Stomach (tissue), 9 donors: ENCODE measurements around the gene PPAN. TPM values are rescaled to one million over a fixed set of nuclear protein-coding genes. Genes with fewer than 3 reads are reported as not detected.

ENCODE experiments used
- DNase-seq, 2 donors: peaks; one replicate each; pipeline versions ENCODE4 v3.0.0 to v3.0.0-alpha.2; 2013 to 2019
- H3K27ac ChIP-seq, 5 donors: fragments of 200-600 bp in 4 of 5; sonication (generic) in 4 of 5; one replicate each; pipeline ENCODE4 v1.5.1; 2013 to 2019; ENCODE audit warnings: mild to moderate bottlenecking in 1 of 5, moderate library complexity in 1 of 5
- H3K27me3 ChIP-seq, 3 donors: fragments of 200-600 bp; sonication (generic); one replicate each; pipeline ENCODE4 v1.5.1; 2017 to 2019; ENCODE audit warnings: mixed run types in 1 of 3
- H3K36me3 ChIP-seq, 4 donors: fragments of 200-600 bp; sonication (generic); 1 replicate in 3 of 4; 2 replicates in 1 of 4; pipeline ENCODE4 v1.5.1; 2016 to 2019
- H3K4me1 ChIP-seq, 4 donors: fragments of 200-600 bp; sonication (generic); one replicate each; pipeline ENCODE4 v1.5.1; 2016 to 2019
- H3K4me3 ChIP-seq, 4 donors: fragments of 200-600 bp; sonication (generic) in 3 of 4; one replicate each; pipeline ENCODE4 v1.5.1; 2016 to 2019; ENCODE audit warnings: mild to moderate bottlenecking in 1 of 4
- H3K9me3 ChIP-seq, 4 donors: fragments of 200-600 bp; sonication (generic); one replicate each; pipeline ENCODE4 v1.5.1; 2016 to 2019
- EP300 ChIP-seq: sonication (generic); formaldehyde crosslinking; IDR thresholded peaks from one replicate; pipeline ENCODE4 v1.6.1; 2017; ENCODE audit warnings: antibody characterized with exemption
- POLR2A ChIP-seq, 4 donors: fragments of 450-650 bp; IDR thresholded peaks; one replicate each; pipeline ENCODE4 v1.6.1; 2016; ENCODE audit warnings: antibody characterized with exemption in 4 of 4, control low read depth in 2 of 4, mild to moderate bottlenecking in 1 of 4, moderate library complexity in 1 of 4
- POLR2AphosphoS5 ChIP-seq, 3 donors: sonication (generic); formaldehyde crosslinking; IDR thresholded peaks; one replicate each; pipeline ENCODE4 v1.6.1; 2016; ENCODE audit warnings: antibody characterized with exemption in 3 of 3
- WGBS, 5 donors: extraction: QIAGEN DNeasy Blood & Tissue Kit in 3 of 5; methylation state at CpG; one replicate each; pipeline versions ENCODE4 v1.1.5 to v1.1.7; 2013 to 2018; 5-methylcytosine and 5-hydroxymethylcytosine counted together
- intact Hi-C: fragments of 100-400 bp; cut with DNase I; formaldehyde crosslinking; loops from one replicate; pipeline ENCODE4 v1.15.1; 2023; ENCODE audit warnings: low total_unique reads
- polyA plus RNA-seq, 3 donors: library from polyadenylated mRNA; stranded (reverse); fragments of 200-250 nt; gene quantifications; one replicate each; pipeline ENCODE4 v1.2.3, GENCODE V29; 2013
- total RNA-seq, 5 donors: library from RNA; depleted of rRNA; stranded (reverse); fragments of >200 nt; gene quantifications; one replicate each; pipeline versions ENCODE4 v1.1.0 to v1.2.3, GENCODE V29; 2014 to 2016
- TF ChIP-seq, protein P1 (sequence below), 7 experiments: fragments of 450-650 bp in 4 of 7; fragments of 200-600 bp in 3 of 7; sonication (generic) in 3 of 7; IDR thresholded peaks; one replicate each; pipeline ENCODE4 v1.5.1; 2016 to 2019; ENCODE audit warnings: antibody characterized with exemption in 7 of 7, control low read depth in 2 of 7, mild to moderate bottlenecking in 1 of 7
- donor health status: healthy with polysubstance abuse.
- donor health status: Bipolar disorder and iron deficiency.
- donor health status: healthy.

PPAN gene
- total and polyA plus RNA-seq, 8 donors: 1.2 to 52.3 (median 34.7) TPM

DNA sequence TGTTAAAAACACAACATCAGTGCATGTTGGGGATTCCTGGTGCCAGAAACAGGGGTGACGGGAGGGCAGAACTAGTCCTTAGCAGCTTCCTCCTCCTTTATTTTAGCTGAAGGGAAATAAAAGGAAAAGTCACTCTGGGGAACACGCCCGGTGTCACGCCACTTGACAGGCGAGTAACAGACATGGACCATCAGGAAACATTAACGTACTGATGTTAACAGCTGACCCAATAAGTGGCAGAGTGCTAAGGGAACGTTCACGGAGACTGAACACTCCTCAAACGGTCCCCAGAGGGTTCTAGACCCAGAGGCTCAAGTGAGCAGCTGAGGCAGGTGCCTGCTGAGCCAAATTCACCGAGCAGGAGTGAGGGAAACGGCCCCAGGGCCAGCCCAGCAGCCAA lies 27.4 kb downstream of the PPAN start:
- no peaks in the 10 kb centered on the region for H3K4me1 ChIP-seq
- TF ChIP-seq EP300: no peak
- no peak for TF ChIP-seq POLR2A (IDR thresholded peaks at IDR 0.05)
- TF ChIP-seq, protein P1, sequence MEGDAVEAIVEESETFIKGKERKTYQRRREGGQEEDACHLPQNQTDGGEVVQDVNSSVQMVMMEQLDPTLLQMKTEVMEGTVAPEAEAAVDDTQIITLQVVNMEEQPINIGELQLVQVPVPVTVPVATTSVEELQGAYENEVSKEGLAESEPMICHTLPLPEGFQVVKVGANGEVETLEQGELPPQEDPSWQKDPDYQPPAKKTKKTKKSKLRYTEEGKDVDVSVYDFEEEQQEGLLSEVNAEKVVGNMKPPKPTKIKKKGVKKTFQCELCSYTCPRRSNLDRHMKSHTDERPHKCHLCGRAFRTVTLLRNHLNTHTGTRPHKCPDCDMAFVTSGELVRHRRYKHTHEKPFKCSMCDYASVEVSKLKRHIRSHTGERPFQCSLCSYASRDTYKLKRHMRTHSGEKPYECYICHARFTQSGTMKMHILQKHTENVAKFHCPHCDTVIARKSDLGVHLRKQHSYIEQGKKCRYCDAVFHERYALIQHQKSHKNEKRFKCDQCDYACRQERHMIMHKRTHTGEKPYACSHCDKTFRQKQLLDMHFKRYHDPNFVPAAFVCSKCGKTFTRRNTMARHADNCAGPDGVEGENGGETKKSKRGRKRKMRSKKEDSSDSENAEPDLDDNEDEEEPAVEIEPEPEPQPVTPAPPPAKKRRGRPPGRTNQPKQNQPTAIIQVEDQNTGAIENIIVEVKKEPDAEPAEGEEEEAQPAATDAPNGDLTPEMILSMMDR (IDR thresholded peaks at IDR 0.05): no peak
- no peak for TF ChIP-seq POLR2AphosphoS5 (IDR thresholded peaks at IDR 0.05)
- H3K9me3 ChIP-seq: no peaks in the 10 kb centered on the region
- H3K27ac ChIP-seq: no peak overlapping the region
- intact Hi-C loops: no loop called here
- 87 to 93% (median 90%) methylated on average over 11 of the region's 11 CpGs for WGBS, 5 donors
- H3K27me3 ChIP-seq: no peaks in the 10 kb centered on the region
- peaks cover 62 to 100% (median 97%) of the 10 kb centered on the region in 4 donors for H3K36me3 ChIP-seq
- no peak for DNase-seq
- H3K4me3 ChIP-seq: no peak overlapping the region

DNA sequence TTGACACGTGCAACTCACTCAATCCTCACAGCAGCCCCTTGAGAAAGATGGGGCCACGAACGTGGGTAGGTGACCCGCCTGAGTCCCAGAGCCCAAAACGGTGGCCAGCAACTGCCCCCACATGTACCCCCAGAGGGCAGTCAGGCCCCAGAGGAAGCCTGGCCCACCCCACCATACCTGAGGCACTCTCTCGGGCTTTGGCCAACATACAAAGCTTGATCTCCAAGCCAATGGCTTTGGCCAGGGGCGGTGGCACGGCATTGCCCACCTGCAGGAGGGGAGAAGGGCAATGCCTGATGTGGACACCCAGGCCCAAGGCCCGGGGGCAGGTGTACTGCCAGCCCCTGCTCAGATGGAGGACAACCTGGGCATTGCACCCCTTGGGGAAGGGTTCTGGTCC lies 27.9 kb downstream of the PPAN start:
- 89 to 98% (median 97%) methylated on average over 7 to 9 of the region's 9 CpGs for WGBS, 5 donors
- intact Hi-C loops: no loop called here
- Histone ChIP-seq H3K4me1 (no peaks in the 10 kb centered on the region), H3K27ac (no peak overlapping the region), H3K36me3 (peaks cover 66 to 100% (median 98%) of the 10 kb centered on the region in 4 donors), H3K27me3 (no peaks in the 10 kb centered on the region), H3K9me3 (no peaks in the 10 kb centered on the region), H3K4me3 (no peak overlapping the region)
- DNase-seq: no peak
- TF ChIP-seq POLR2AphosphoS5 (IDR thresholded peaks at IDR 0.05) (no peak), POLR2A (IDR thresholded peaks at IDR 0.05) (no peak), EP300 (no peak)
- TF ChIP-seq, protein P1 (IDR thresholded peaks at IDR 0.05): no peak

DNA sequence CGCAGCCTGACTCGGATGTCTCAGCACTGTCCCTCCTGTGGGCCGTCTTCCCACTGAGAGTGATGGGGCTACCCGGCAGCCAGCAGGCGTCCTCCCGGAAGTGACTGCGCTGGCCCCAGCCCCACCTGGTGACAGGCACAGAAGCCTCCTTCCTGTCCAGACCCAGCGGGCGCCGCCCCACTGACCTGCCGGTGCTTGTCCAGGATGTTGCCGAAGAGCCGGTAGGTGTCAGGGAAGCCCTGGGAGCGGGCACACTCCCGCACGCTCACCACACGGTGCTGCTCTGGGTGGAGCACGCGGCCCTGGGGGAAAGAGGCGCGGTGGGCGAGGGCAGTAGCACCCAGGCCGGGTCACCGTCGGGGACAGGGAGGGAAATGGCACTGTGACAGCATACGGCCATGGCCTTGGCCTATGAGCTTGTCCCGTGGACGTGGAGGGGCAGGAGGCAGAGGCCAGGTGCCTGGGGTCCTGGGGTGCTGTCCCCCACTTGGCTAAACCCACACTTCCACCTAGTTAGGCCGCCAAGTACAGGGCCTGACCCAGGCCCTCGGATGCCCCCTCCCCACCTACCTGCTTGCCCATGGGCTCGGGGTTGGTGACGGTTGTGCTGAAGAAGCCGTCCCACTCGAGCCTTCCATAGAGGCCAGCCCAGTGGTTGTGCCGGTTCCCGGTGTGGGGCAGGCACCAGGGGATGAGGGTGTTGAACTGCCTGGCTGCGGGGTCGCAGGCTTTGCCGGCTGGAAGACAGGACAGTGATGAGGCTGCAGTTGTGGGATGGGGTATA lies 29.6 kb downstream of the PPAN start:
- TF ChIP-seq EP300: no peak
- TF ChIP-seq, protein P1 (IDR thresholded peaks at IDR 0.05): no peak
- no peak for TF ChIP-seq POLR2AphosphoS5 (IDR thresholded peaks at IDR 0.05)
- no peak for TF ChIP-seq POLR2A (IDR thresholded peaks at IDR 0.05)
- WGBS, 5 donors: 86 to 94% (median 91%) methylated on average over 8 to 39 of the region's 39 CpGs
- no peaks in the 10 kb centered on the region for H3K4me1 ChIP-seq
- peaks cover 82 to 100% (median 100%) of the 10 kb centered on the region in 4 donors for H3K36me3 ChIP-seq
- no peak overlapping the region for H3K27ac ChIP-seq
- DNase-seq: no peak
- H3K27me3 ChIP-seq: no peaks in the 10 kb centered on the region
- H3K9me3 ChIP-seq: no peaks in the 10 kb centered on the region
- no peak overlapping the region for H3K4me3 ChIP-seq
- intact Hi-C loops: no loop called here

DNA sequence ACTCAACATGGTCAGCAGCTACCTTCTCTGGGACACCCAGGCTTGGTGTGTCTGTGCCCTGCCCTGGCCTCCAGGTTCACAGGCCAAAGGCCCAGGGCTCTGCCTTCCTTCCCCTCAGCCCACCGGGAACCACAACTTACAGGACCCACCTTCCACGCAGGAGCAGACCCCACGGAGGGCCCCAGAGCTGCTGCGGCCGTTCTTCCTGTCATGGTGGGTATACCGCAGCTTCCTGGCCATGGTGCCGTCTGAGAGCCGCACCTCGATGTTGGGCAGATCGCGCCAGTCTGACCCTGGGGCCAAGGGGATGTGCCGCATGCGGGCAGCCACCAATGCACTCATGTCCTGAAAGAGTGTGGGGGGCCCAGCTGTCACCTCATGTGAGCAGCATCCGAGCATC lies 30.8 kb downstream of the PPAN start:
- no peak for DNase-seq
- Histone ChIP-seq H3K27me3 (no peaks in the 10 kb centered on the region), H3K9me3 (no peaks in the 10 kb centered on the region), H3K4me1 (no peaks in the 10 kb centered on the region), H3K36me3 (peaks cover 86 to 100% (median 100%) of the 10 kb centered on the region in 4 donors), H3K27ac (no peak overlapping the region), H3K4me3 (no peak overlapping the region)
- intact Hi-C loops: no loop called here
- 94 to 97% (median 97%) methylated on average over 4 to 14 of the region's 14 CpGs for WGBS, 5 donors
- TF ChIP-seq, protein P1 (IDR thresholded peaks at IDR 0.05): no peak
- TF ChIP-seq POLR2AphosphoS5 (IDR thresholded peaks at IDR 0.05) (no peak), POLR2A (IDR thresholded peaks at IDR 0.05) (no peak), EP300 (no peak)
